ENCODE measurements around the gene SCAMP1. TPM values are rescaled to one million over a fixed set of nuclear protein-coding genes. Genes with fewer than 3 reads are reported as not detected.

SCAMP1 gene
- total RNA-seq, 1 experiment from 2014 or later = 28.7 TPM

- Histone ChIP-seq H3K36me3 (ENCODE audit: insufficient read depth, low read length, poor library complexity, severe bottlenecking) (no peaks in the 10 kb centered on the region), H3K4me3 (ENCODE audit: low read depth, low read length, poor library complexity, severe bottlenecking) (no peak overlapping the region), H3K9me3 (ENCODE audit: low read depth, low read length, poor library complexity, severe bottlenecking) (no peaks in the 10 kb centered on the region), H3K27ac (ENCODE audit: low read depth, low read length, poor library complexity, severe bottlenecking) (no peak overlapping the region), H3K4me1 (ENCODE audit: insufficient read depth, low read length, poor library complexity, severe bottlenecking) (no peaks in the 10 kb centered on the region), H3K27me3 (replicated peaks; ENCODE audit: insufficient read depth, low read depth, low read length, poor library complexity) (no peaks in the 10 kb centered on the region)
- no peak for DNase-seq (ENCODE audit: low spot score)
- POLR2A ChIA-PET (ENCODE audit: low non-redundant PET) = no interaction called here
- TF ChIP-seq CTCF (conservative IDR thresholded peaks at IDR 0.05; ENCODE audit: low read depth, low read length) = no peak
- no peak for TF ChIP-seq EZH2 (IDR thresholded peaks at IDR 0.05; ENCODE audit: borderline replicate concordance, low read depth, low read length, poor library complexity, severe bottlenecking)
- no TSS peak for BruUV-seq (replicated peaks)
- CTCF ChIA-PET = no interaction called here
- intact Hi-C loops (cut with micrococcal nuclease; ENCODE audit: unreplicated experiment) = no loop called here
These were observed 163.1 kb downstream of the SCAMP1 start for GRCh38 chr5:78523314-78524193.

- TF ChIP-seq EZH2 (IDR thresholded peaks at IDR 0.05; ENCODE audit: borderline replicate concordance, low read depth, low read length, poor library complexity, severe bottlenecking) = no peak
- TF ChIP-seq CTCF (conservative IDR thresholded peaks at IDR 0.05; ENCODE audit: low read depth, low read length) = no peak
- H3K4me1 ChIP-seq (ENCODE audit: insufficient read depth, low read length, poor library complexity, severe bottlenecking) = no peaks in the 10 kb centered on the region
- ChIA-PET CTCF (no interaction called here), POLR2A (ENCODE audit: low non-redundant PET) (no interaction called here)
- no TSS peak for BruUV-seq (replicated peaks)
- H3K36me3 ChIP-seq (ENCODE audit: insufficient read depth, low read length, poor library complexity, severe bottlenecking) = no peaks in the 10 kb centered on the region
- H3K27me3 ChIP-seq (replicated peaks; ENCODE audit: insufficient read depth, low read depth, low read length, poor library complexity) = no peaks in the 10 kb centered on the region
- no peak for DNase-seq (ENCODE audit: low spot score)
- intact Hi-C loops (cut with micrococcal nuclease; ENCODE audit: unreplicated experiment) = no loop called here
- no peaks in the 10 kb centered on the region for H3K9me3 ChIP-seq (ENCODE audit: low read depth, low read length, poor library complexity, severe bottlenecking)
- no peak overlapping the region for H3K27ac ChIP-seq (ENCODE audit: low read depth, low read length, poor library complexity, severe bottlenecking)
- H3K4me3 ChIP-seq (ENCODE audit: low read depth, low read length, poor library complexity, severe bottlenecking) = no peak overlapping the region
These were observed 165.7 kb downstream of the SCAMP1 start for GRCh38 chr5:78526049-78526525.

- H3K27ac ChIP-seq (ENCODE audit: low read depth, low read length, poor library complexity, severe bottlenecking) = no peak overlapping the region
- H3K9me3 ChIP-seq (ENCODE audit: low read depth, low read length, poor library complexity, severe bottlenecking) = no peaks in the 10 kb centered on the region
- H3K4me3 ChIP-seq (ENCODE audit: low read depth, low read length, poor library complexity, severe bottlenecking) = no peak overlapping the region
- CTCF ChIA-PET = no interaction called here
- POLR2A ChIA-PET (ENCODE audit: low non-redundant PET) = no interaction called here
- BruUV-seq (replicated peaks) = no TSS peak
- peak; percentile 15 for DNase-seq (ENCODE audit: low spot score)
- intact Hi-C loops (cut with micrococcal nuclease; ENCODE audit: unreplicated experiment) = no loop called here
- no peaks in the 10 kb centered on the region for H3K4me1 ChIP-seq (ENCODE audit: insufficient read depth, low read length, poor library complexity, severe bottlenecking)
- H3K36me3 ChIP-seq (ENCODE audit: insufficient read depth, low read length, poor library complexity, severe bottlenecking) = no peaks in the 10 kb centered on the region
- no peaks in the 10 kb centered on the region for H3K27me3 ChIP-seq (replicated peaks; ENCODE audit: insufficient read depth, low read depth, low read length, poor library complexity)
- no peak for TF ChIP-seq EZH2 (IDR thresholded peaks at IDR 0.05; ENCODE audit: borderline replicate concordance, low read depth, low read length, poor library complexity, severe bottlenecking)
- TF ChIP-seq CTCF (conservative IDR thresholded peaks at IDR 0.05; ENCODE audit: low read depth, low read length) = no peak
These were observed 166.8 kb downstream of the SCAMP1 start for GRCh38 chr5:78527054-78527859.

All from A673 (cell line).